HepG2 (cell line): Measurements from ENCODE around the gene MYOM1. TPM values are rescaled to one million over a fixed set of nuclear protein-coding genes. Genes with fewer than 3 reads are reported as not detected.
A peak's percentile ranks its signal among the peaks of the same experiment; 100 is the strongest.

Source experiments
- ATF5 ChIP-seq: sonication (generic); formaldehyde crosslinking; IDR thresholded peaks from 2 replicates; pipeline ENCODE4 v1.4.0; 2020; ENCODE audit warnings: mild to moderate bottlenecking, low read depth, missing genetic modification reagents
- CHD4 ChIP-seq: fragments of 200-600 bp; sonication (generic); IDR thresholded peaks from 2 replicates; pipeline ENCODE4 v1.7.0; 2017; ENCODE audit warnings: mild to moderate bottlenecking, low read length, borderline replicate concordance
- GABPA ChIP-seq, 2 experiments: IDR thresholded peaks; 2 replicates each; pipeline ENCODE4 v1.6.1; 2011 to 2016; ENCODE audit warnings: low read depth in 2 of 2, low read length in 1 of 2, missing biosample characterization in 1 of 2, missing genetic modification characterization in 1 of 2
- HES4 ChIP-seq: sonication (generic); formaldehyde crosslinking; IDR thresholded peaks from 2 replicates; pipeline ENCODE4 v1.9.0; 2021; ENCODE audit warnings: mild to moderate bottlenecking, missing genetic modification reagents, borderline replicate concordance
- KAT7 ChIP-seq: IDR thresholded peaks from 2 replicates; pipeline ENCODE4 v1.6.1; 2018; ENCODE audit warnings: borderline replicate concordance, missing compliant biosample characterization
- MXD1 ChIP-seq: sonication (generic); formaldehyde crosslinking; IDR thresholded peaks from 2 replicates; pipeline ENCODE4 v1.4.0; 2020; ENCODE audit warnings: mild to moderate bottlenecking, missing genetic modification reagents
- RBFOX2 ChIP-seq: fragments of 200-400 bp; formaldehyde crosslinking; IDR thresholded peaks from 2 replicates; pipeline ENCODE4 v1.6.1; 2017; ENCODE audit warnings: low read depth, mild to moderate bottlenecking, low read length
- ZMYM3 ChIP-seq: sonication (generic); formaldehyde crosslinking; IDR thresholded peaks from 2 replicates; pipeline ENCODE4 v1.5.1; 2020; ENCODE audit warnings: mild to moderate bottlenecking, missing genetic modification reagents
- ZNF292 ChIP-seq: sonication (generic); formaldehyde crosslinking; IDR thresholded peaks from 2 replicates; pipeline ENCODE4 v1.8.1; 2022; ENCODE audit warnings: mild to moderate bottlenecking, low read depth, missing genetic modification reagents, borderline replicate concordance
- ZNF615 ChIP-seq: sonication (generic); formaldehyde crosslinking; IDR thresholded peaks from 2 replicates; pipeline ENCODE4 v1.5.0; 2020; ENCODE audit warnings: mild to moderate bottlenecking, missing genetic modification reagents, borderline replicate concordance
- ZSCAN9 ChIP-seq: IDR thresholded peaks from 2 replicates; pipeline ENCODE4 v1.6.1; 2016; ENCODE audit warnings: borderline replicate concordance
- polyA plus RNA-seq, 8 experiments: library from polyadenylated mRNA; depleted of rRNA in 3 of 8; stranded (reverse) in 7 of 8; unstranded in 1 of 8; fragments of >200 nt; fragmentation: Illumina TruSeq in 4 of 8; extraction: Trizol in 4 of 8; gene quantifications; 2 replicates each; pipeline versions ENCODE4 v1.2.1 to v1.2.3, GENCODE V29; 2011 to 2016; ENCODE audit warnings: low read depth in 4 of 8, missing spikeins in 1 of 8, mixed read lengths in 1 of 8; ENCODE audit not compliant: insufficient read depth in 1 of 8
- total RNA-seq, 5 experiments: library from RNA; depleted of rRNA; stranded (reverse); fragments of >200 nt; fragmentation: Illumina TruSeq; extraction: Trizol; gene quantifications; 2 replicates each; pipeline ENCODE4 v1.2.3, GENCODE V29; 2016; ENCODE audit warnings: low read depth in 1 of 5

MYOM1 gene
- total and polyA plus RNA-seq, 2 of the 13 experiments (the other 11 are each of a cell fraction or from before 2014, with no cell fraction given), result 0.46 to 0.98 TPM

GRCh38 chr18:3061581-3062312 lies 158.0 kb downstream of the MYOM1 start (continued):
- TF ChIP-seq ZNF615 (CRISPR knock-in tag) (no peak), KAT7 (CRISPR knock-in tag) (no peak), ATF5 (CRISPR knock-in tag) (no peak), MXD1 (CRISPR knock-in tag) (no peak), GABPA (IDR thresholded peaks at IDR 0.05; ENCODE audit: low read depth, low read length) (no peak), GABPA (CRISPR knock-in tag; IDR thresholded peaks at IDR 0.05; ENCODE audit: low read depth) (no peak), ZMYM3 (CRISPR knock-in tag) (peak; percentile 80), CHD4 (0 out of 2 replicates have a peak, but pooled peaks have one; percentile 17), ZNF292 (CRISPR knock-in tag) (no peak), RBFOX2 (0 out of 2 replicates have a peak, but pooled peaks have one; percentile 21), ZSCAN9 (CRISPR knock-in tag) (no peak), HES4 (CRISPR knock-in tag) (no peak)
- TF ChIP-seq, all 625 proteins: peak for 7
